HUDEP-2 (cell line): ENCODE measurements around the gene LPAR3.

ENCODE experiments used
- DNase-seq, 76 experiments: peaks; one replicate each; lab custom pipeline; 2025; ENCODE audit not compliant: unreplicated experiment in 76 of 76; lab: John Stamatoyannopoulos, UW

LPAR3 gene

GRCh38 chr1:84780000-84780716, 112.8 kb downstream of the LPAR3 start:
- no peak for DNase-seq

- no peak for DNase-seq
Measured at GRCh38 chr1:84776639-84777038, 116.4 kb downstream of the LPAR3 start.

- no peak for DNase-seq
Measured at GRCh38 chr1:84775535-84775920, 117.5 kb downstream of the LPAR3 start.

- no peak for DNase-seq
Measured at GRCh38 chr1:84774669-84775534, 118.1 kb downstream of the LPAR3 start.

GRCh38 chr1:84773933-84774497, 119.0 kb downstream of the LPAR3 start:
- no peak for DNase-seq

- DNase-seq = no peak
Measured at GRCh38 chr1:84773195-84773594, 119.8 kb downstream of the LPAR3 start.

- DNase-seq = peak in 64 of 76 experiments; percentile 6 to 77 (median 40)
Measured at GRCh38 chr1:84772428-84772943, 120.5 kb downstream of the LPAR3 start.

- DNase-seq = no peak
Measured at GRCh38 chr1:84771895-84772294, 121.1 kb downstream of the LPAR3 start.

GRCh38 chr1:84770481-84770880, 122.5 kb downstream of the LPAR3 start:
- no peak for DNase-seq

- no peak for DNase-seq
Measured at GRCh38 chr1:84769636-84770035, 123.4 kb downstream of the LPAR3 start.

GRCh38 chr1:84768634-84769033, 124.4 kb downstream of the LPAR3 start:
- no peak for DNase-seq

GRCh38 chr1:84763912-84764680, 128.9 kb downstream of the LPAR3 start:
- DNase-seq = no peak

- DNase-seq = no peak
Measured at GRCh38 chr1:84762664-84763063, 130.3 kb downstream of the LPAR3 start.
